ENCODE measurements around the gene MRPL33.

- TF ChIP-seq CTCF (conservative IDR thresholded peaks at IDR 0.05) (no peak), EZH2 (IDR thresholded peaks at IDR 0.05; ENCODE audit: low read depth) (no peak)
These were observed 23.6 kb upstream of the MRPL33 start for GRCh38 chr2:27747827-27748352.
